Fibroblast of gingiva (primary cell): ENCODE results near the gene GLB1L2.
"Not testable (repeated sequence)": the region's sequence is repeated elsewhere in the genome, so short reads cannot be mapped to it uniquely, and the experiment has no call there.

Experiments used
- DNase-seq: peaks from one replicate; pipeline ENCODE4 v3.0.0-alpha.2; 2011; ENCODE audit warnings: low read depth

GLB1L2 gene

GRCh38 chr11:134322553-134322952 is 9.2 kb upstream of the GLB1L2 start:
- no peak for DNase-seq

- no peak for DNase-seq
Observed at GRCh38 chr11:134328433-134328832, 3.4 kb upstream of the GLB1L2 start.

- no peak for DNase-seq
Observed at GRCh38 chr11:134330611-134331353, 1.0 kb upstream of the GLB1L2 start.

- DNase-seq, result no peak
Observed at GRCh38 chr11:134332189-134332631, 422 bp downstream of the GLB1L2 start.

- no peak for DNase-seq
Observed at GRCh38 chr11:134332782-134333181, 994 bp downstream of the GLB1L2 start.

GRCh38 chr11:134333312-134333711 is 1.5 kb downstream of the GLB1L2 start:
- DNase-seq, result no peak

GRCh38 chr11:134333946-134334345 is 2.2 kb downstream of the GLB1L2 start:
- no peak for DNase-seq

GRCh38 chr11:134334796-134335571 is 3.2 kb downstream of the GLB1L2 start:
- no peak for DNase-seq

- no peak for DNase-seq
Observed at GRCh38 chr11:134337051-134337450, 5.3 kb downstream of the GLB1L2 start.

- no peak for DNase-seq
Observed at GRCh38 chr11:134338068-134338467, 6.3 kb downstream of the GLB1L2 start.

- no peak for DNase-seq
Observed at GRCh38 chr11:134338654-134339053, 6.9 kb downstream of the GLB1L2 start.

- no peak for DNase-seq
Observed at GRCh38 chr11:134339756-134340155, 8.0 kb downstream of the GLB1L2 start.

- DNase-seq, result no peak
Observed at GRCh38 chr11:134340354-134340964, 8.7 kb downstream of the GLB1L2 start.

GRCh38 chr11:134341805-134342571 is 10.2 kb downstream of the GLB1L2 start:
- DNase-seq, result no peak

- DNase-seq, result no peak
Observed at GRCh38 chr11:134342572-134343340, 11.0 kb downstream of the GLB1L2 start.

- no peak for DNase-seq
Observed at GRCh38 chr11:134343646-134344045, 11.9 kb downstream of the GLB1L2 start.

- DNase-seq, result not testable (repeated sequence)
Observed at GRCh38 chr11:134344497-134345236, 12.9 kb downstream of the GLB1L2 start.

GRCh38 chr11:134345237-134345550 is 13.4 kb downstream of the GLB1L2 start:
- DNase-seq, result no peak

- no peak for DNase-seq
Observed at GRCh38 chr11:134346101-134346975, 14.6 kb downstream of the GLB1L2 start.

GRCh38 chr11:134346976-134347350 is 15.2 kb downstream of the GLB1L2 start:
- DNase-seq, result no peak
